Prostate gland (tissue), 2 donors: Measurements from ENCODE around the gene RPL13.

Source experiments
- CTCF ChIP-seq, 4 experiments: fragments of 200-600 bp in 2 of 4; fragments of 450-650 bp in 2 of 4; sonication (generic) in 2 of 4; IDR thresholded peaks; 1 replicate in 3 of 4; 2 replicates in 1 of 4; pipeline ENCODE4 v1.5.1; 2016 to 2019; ENCODE audit warnings: antibody characterized with exemption in 4 of 4, mild to moderate bottlenecking in 2 of 4, moderate library complexity in 2 of 4
- POLR2A ChIP-seq: fragments of 450-650 bp; IDR thresholded peaks from one replicate; pipeline ENCODE4 v1.6.1; 2016; ENCODE audit warnings: antibody characterized with exemption, mild to moderate bottlenecking
- POLR2AphosphoS5 ChIP-seq: sonication (generic); formaldehyde crosslinking; IDR thresholded peaks from one replicate; pipeline ENCODE4 v1.6.1; 2017; ENCODE audit warnings: antibody characterized with exemption

- TF ChIP-seq POLR2A (no peak), CTCF (IDR thresholded peaks at IDR 0.05) (no peak), POLR2AphosphoS5 (no peak)
Measured at GRCh38 chr16:89593841-89594240, 33.4 kb downstream of the RPL13 start.
